Gastroesophageal sphincter (tissue), 3 donors: Measurements from ENCODE around the gene FRMPD4.

Experiments used
- POLR2AphosphoS5 ChIP-seq: sonication (generic); formaldehyde crosslinking; IDR thresholded peaks from one replicate; pipeline ENCODE4 v1.6.1; 2017; ENCODE audit warnings: antibody characterized with exemption
- TF ChIP-seq, protein P1 (sequence below), 4 experiments: fragments of 200-600 bp in 2 of 4; fragments of 450-650 bp in 2 of 4; sonication (generic) in 1 of 4; IDR thresholded peaks; one replicate each; pipeline ENCODE4 v1.5.1; 2017 to 2019; ENCODE audit warnings: antibody characterized with exemption in 4 of 4, mild to moderate bottlenecking in 2 of 4, moderate library complexity in 2 of 4

DNA sequence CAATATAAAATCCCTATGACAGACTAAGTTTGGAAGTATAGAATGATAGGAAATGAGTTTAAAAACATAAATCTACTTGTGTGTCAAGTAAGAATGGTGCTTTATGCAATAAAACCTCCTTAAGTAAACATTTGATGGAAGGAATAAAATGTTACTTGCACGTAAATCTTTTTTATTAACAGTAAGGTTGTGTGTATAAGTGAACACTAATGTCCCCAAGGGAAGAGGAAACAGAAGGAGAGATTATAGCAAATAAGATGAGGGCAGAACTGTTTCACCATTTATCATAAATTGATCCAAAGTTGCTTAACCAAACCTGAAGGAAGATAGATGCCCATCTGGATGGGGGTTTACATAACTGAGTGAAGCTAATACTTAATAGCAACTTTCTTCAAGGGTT lies 86.8 kb downstream of the FRMPD4 start:
- TF ChIP-seq, protein P1, sequence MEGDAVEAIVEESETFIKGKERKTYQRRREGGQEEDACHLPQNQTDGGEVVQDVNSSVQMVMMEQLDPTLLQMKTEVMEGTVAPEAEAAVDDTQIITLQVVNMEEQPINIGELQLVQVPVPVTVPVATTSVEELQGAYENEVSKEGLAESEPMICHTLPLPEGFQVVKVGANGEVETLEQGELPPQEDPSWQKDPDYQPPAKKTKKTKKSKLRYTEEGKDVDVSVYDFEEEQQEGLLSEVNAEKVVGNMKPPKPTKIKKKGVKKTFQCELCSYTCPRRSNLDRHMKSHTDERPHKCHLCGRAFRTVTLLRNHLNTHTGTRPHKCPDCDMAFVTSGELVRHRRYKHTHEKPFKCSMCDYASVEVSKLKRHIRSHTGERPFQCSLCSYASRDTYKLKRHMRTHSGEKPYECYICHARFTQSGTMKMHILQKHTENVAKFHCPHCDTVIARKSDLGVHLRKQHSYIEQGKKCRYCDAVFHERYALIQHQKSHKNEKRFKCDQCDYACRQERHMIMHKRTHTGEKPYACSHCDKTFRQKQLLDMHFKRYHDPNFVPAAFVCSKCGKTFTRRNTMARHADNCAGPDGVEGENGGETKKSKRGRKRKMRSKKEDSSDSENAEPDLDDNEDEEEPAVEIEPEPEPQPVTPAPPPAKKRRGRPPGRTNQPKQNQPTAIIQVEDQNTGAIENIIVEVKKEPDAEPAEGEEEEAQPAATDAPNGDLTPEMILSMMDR (IDR thresholded peaks at IDR 0.05), result no peak
- no peak for TF ChIP-seq POLR2AphosphoS5
